H1 (cell line): ENCODE results near the gene RMND1. TPM values are rescaled to one million over a fixed set of nuclear protein-coding genes. Genes with fewer than 3 reads are reported as not detected.

ENCODE experiments used
- CTCF ChIA-PET: fragments of 300-600 bp; sonication (Branson Sonifier 250); formaldehyde crosslinking; loops from one replicate; lab custom pipeline; 2021; ENCODE audit not compliant: partially characterized antibody; lab: Charles Lee
- POLR2A ChIA-PET: fragments of 300-600 bp; sonication (Branson Sonifier 250); formaldehyde crosslinking; loops from one replicate; lab custom pipeline; 2021; ENCODE audit warnings: inconsistent platforms; ENCODE audit not compliant: partially characterized antibody; lab: Charles Lee
- DNase-seq, 2 experiments: peaks; one replicate each; pipeline versions ENCODE4 v3.0.0 to v3.0.0-alpha.2; 2010 to 2022; ENCODE audit warnings: low spot score in 2 of 2, low read depth in 1 of 2, mixed read lengths in 1 of 2
- FAIRE-seq: peaks from 2 replicates; lab custom pipeline; 2011; peaks lifted over from hg19 to GRCh38; lab: Jason Lieb, UNC
- H2AFZ ChIP-seq: 2 replicates; pipeline ENCODE4 v1.8.1; 2012; ENCODE audit warnings: low read length, inconsistent platforms
- H2AK5ac ChIP-seq: 2 replicates; pipeline ENCODE4 v1.6.1; 2013; ENCODE audit warnings: low read depth, low read length
- H2BK120ac ChIP-seq: replicated peaks from 2 replicates; pipeline ENCODE3; 2013; ENCODE audit warnings: low read depth, low read length, inconsistent platforms
- H2BK12ac ChIP-seq: 2 replicates; pipeline ENCODE4 v1.6.1; 2013; ENCODE audit warnings: low read depth, low read length
- H2BK15ac ChIP-seq: 2 replicates; pipeline ENCODE4 v1.6.1; 2013; ENCODE audit warnings: low read length
- H2BK20ac ChIP-seq: 2 replicates; pipeline ENCODE4 v1.6.1; 2013; ENCODE audit warnings: low read length
- H2BK5ac ChIP-seq: 2 replicates; pipeline ENCODE4 v1.6.1; 2013; ENCODE audit warnings: low read depth, low read length
- H3K14ac ChIP-seq: 2 replicates; pipeline ENCODE4 v1.6.1; 2013; ENCODE audit warnings: inconsistent platforms; ENCODE audit not compliant: insufficient read length
- H3K18ac ChIP-seq: 2 replicates; pipeline ENCODE4 v1.6.1; 2013; ENCODE audit warnings: low read length; ENCODE audit errors: extremely low read depth
- H3K23ac ChIP-seq: 2 replicates; pipeline ENCODE4 v1.6.1; 2013; ENCODE audit warnings: inconsistent platforms; ENCODE audit not compliant: insufficient read length
- H3K23me2 ChIP-seq: 2 replicates; pipeline ENCODE4 v1.6.1; 2013; ENCODE audit warnings: low read depth, low read length
- H3K27ac ChIP-seq: 2 replicates; pipeline ENCODE4 v1.6.1; 2011; ENCODE audit warnings: low read depth, low read length, inconsistent platforms
- H3K27me3 ChIP-seq, 4 experiments: replicated peaks in 1 of 4; 1 replicate in 1 of 4; 2 replicates in 3 of 4; pipeline versions ENCODE4 v1.6.1 to v1.8.1; 2011 to 2013; ENCODE audit warnings: low read length in 3 of 4, mild to moderate bottlenecking in 3 of 4, inconsistent platforms in 2 of 4, mixed read lengths in 2 of 4, moderate library complexity in 1 of 4; ENCODE audit not compliant: control insufficient read depth in 3 of 4, insufficient read depth in 3 of 4; ENCODE audit errors: extremely low read depth in 1 of 4
- H3K36me3 ChIP-seq, 4 experiments: 2 replicates each; pipeline versions ENCODE4 v1.6.1 to v1.8.1; 2011 to 2013; ENCODE audit warnings: mild to moderate bottlenecking in 4 of 4, low read length in 3 of 4, moderate library complexity in 2 of 4, control low read depth in 1 of 4, inconsistent platforms in 1 of 4; ENCODE audit not compliant: insufficient read depth in 4 of 4, control insufficient read depth in 2 of 4
- H3K4ac ChIP-seq: replicated peaks from 2 replicates; pipeline ENCODE3; 2013; ENCODE audit warnings: low read length, low read depth, mixed read lengths, inconsistent platforms; ENCODE audit not compliant: insufficient read length
- H3K4me1 ChIP-seq, 4 experiments: replicated peaks in 1 of 4; 1 replicate in 1 of 4; 2 replicates in 3 of 4; pipeline versions ENCODE4 v1.6.1 to v1.8.1; 2011 to 2013; ENCODE audit warnings: low read length in 3 of 4, inconsistent platforms in 2 of 4, mixed read lengths in 1 of 4; ENCODE audit not compliant: insufficient read depth in 4 of 4, control insufficient read depth in 3 of 4
- H3K4me2 ChIP-seq, 2 experiments: 2 replicates each; pipeline versions ENCODE4 v1.6.1 to v1.8.1; 2011 to 2013; ENCODE audit warnings: low read depth in 2 of 2, low read length in 2 of 2, control low read depth in 1 of 2, inconsistent platforms in 1 of 2, mild to moderate bottlenecking in 1 of 2; ENCODE audit not compliant: insufficient read depth in 1 of 2
- H3K4me3 ChIP-seq, 4 experiments: fragments of 200-600, 300-600 bp in 1 of 4; sonication (generic), shearing (Covaris generic), sonication (Bioruptor Twin) in 1 of 4; 2 replicates each; pipeline versions ENCODE4 v1.5.1 to v1.8.1; 2011 to 2016; ENCODE audit warnings: low read length in 4 of 4, low read depth in 3 of 4, control low read depth in 2 of 4, inconsistent platforms in 2 of 4, mild to moderate bottlenecking in 2 of 4, mixed read lengths in 1 of 4, moderate library complexity in 1 of 4; ENCODE audit not compliant: insufficient read depth in 2 of 4; ENCODE audit errors: extremely low read depth in 1 of 4
- H3K56ac ChIP-seq: replicated peaks from 2 replicates; pipeline ENCODE3; 2013; ENCODE audit warnings: low read depth, mild to moderate bottlenecking, mixed read lengths, low read length, inconsistent platforms; ENCODE audit not compliant: insufficient read length
- H3K79me1 ChIP-seq: 2 replicates; pipeline ENCODE4 v1.6.1; 2013; ENCODE audit warnings: low read depth, low read length, control low read depth
- H3K79me2 ChIP-seq, 2 experiments: 2 replicates each; pipeline versions ENCODE4 v1.6.1 to v1.8.1; 2012 to 2013; ENCODE audit warnings: low read length in 2 of 2, mild to moderate bottlenecking in 2 of 2, inconsistent platforms in 1 of 2; ENCODE audit not compliant: insufficient read depth in 2 of 2, control insufficient read depth in 1 of 2
- H3K9ac ChIP-seq, 4 experiments: replicated peaks in 1 of 4; 1 replicate in 1 of 4; 2 replicates in 3 of 4; pipeline versions ENCODE4 v1.6.1 to v1.8.1; 2011 to 2013; ENCODE audit warnings: low read depth in 3 of 4, low read length in 3 of 4, control low read depth in 2 of 4, mild to moderate bottlenecking in 2 of 4, moderate library complexity in 2 of 4, inconsistent platforms in 1 of 4; ENCODE audit errors: extremely low read depth in 1 of 4
- H3K9me3 ChIP-seq, 2 experiments: 2 replicates each; pipeline versions ENCODE4 v1.6.1 to v1.8.1; 2012 to 2013; ENCODE audit warnings: mild to moderate bottlenecking in 2 of 2, moderate library complexity in 2 of 2, control low read depth in 1 of 2, inconsistent platforms in 1 of 2, low read depth in 1 of 2, low read length in 1 of 2, mixed read lengths in 1 of 2; ENCODE audit not compliant: insufficient read depth in 2 of 2
- H4K20me1 ChIP-seq, 2 experiments: replicated peaks in 1 of 2; 2 replicates each; pipeline versions ENCODE3 to v1.8.1; 2011 to 2013; ENCODE audit warnings: inconsistent platforms in 2 of 2, low read length in 2 of 2, mild to moderate bottlenecking in 1 of 2; ENCODE audit not compliant: insufficient read depth in 2 of 2, control insufficient read depth in 1 of 2
- H4K5ac ChIP-seq: 2 replicates; pipeline ENCODE4 v1.6.1; 2013; ENCODE audit warnings: low read length, low read depth, mixed read lengths, inconsistent platforms; ENCODE audit not compliant: insufficient read length
- H4K8ac ChIP-seq: 2 replicates; pipeline ENCODE4 v1.8.0; 2013; ENCODE audit warnings: mild to moderate bottlenecking, moderate library complexity, low read length, inconsistent platforms; ENCODE audit not compliant: insufficient read depth; ENCODE audit errors: extremely low read depth
- H4K91ac ChIP-seq: replicated peaks from 2 replicates; pipeline ENCODE3; 2013; ENCODE audit warnings: low read length, mixed read lengths, inconsistent platforms; ENCODE audit not compliant: insufficient read length
- EZH2 ChIP-seq: fragments of 200-600 bp; sonication (generic); IDR thresholded peaks from 2 replicates; pipeline ENCODE4 v1.7.1; 2012; ENCODE audit warnings: low read depth, mild to moderate bottlenecking, moderate library complexity, low read length, inconsistent platforms; ENCODE audit not compliant: severe bottlenecking
- GTF2F1 ChIP-seq: IDR thresholded peaks from 2 replicates; pipeline ENCODE4 v1.6.1; 2012; ENCODE audit warnings: low read depth, low read length, improper control_type of control experiment, borderline replicate concordance
- KDM5A ChIP-seq: fragments of 200-600 bp; IDR thresholded peaks from 2 replicates; pipeline ENCODE4 v1.7.1; 2012; ENCODE audit warnings: mild to moderate bottlenecking, low read length, inconsistent platforms, mixed read lengths
- RFX5 ChIP-seq: IDR thresholded peaks from 2 replicates; pipeline ENCODE4 v1.6.1; 2011; ENCODE audit warnings: low read depth, low read length, improper control_type of control experiment, borderline replicate concordance
- SIRT6 ChIP-seq: IDR thresholded peaks from one replicate; pipeline ENCODE4 v1.7.1; 2012; ENCODE audit warnings: low read length, inconsistent platforms
- WGBS, 2 experiments: shearing (Covaris generic) in 1 of 2; methylation state at CpG; one replicate each; pipeline versions ENCODE4 v1.1.6 to v1.1.7; 2013 to 2015; ENCODE audit warnings: low lambda C conversion rate in 2 of 2, mixed read lengths in 2 of 2, inconsistent platforms in 1 of 2, low coverage in 1 of 2, missing lambda C conversion rate in 1 of 2; ENCODE audit not compliant: insufficient replicate concordance in 2 of 2, insufficient coverage in 1 of 2, insufficient read length in 1 of 2; ENCODE audit errors: extremely low coverage in 1 of 2, missing lambda C conversion rate in 1 of 2; 5-methylcytosine and 5-hydroxymethylcytosine counted together
- polyA plus RNA-seq, 7 experiments: library from polyadenylated mRNA; depleted of rRNA in 3 of 7; stranded (reverse) in 5 of 7; unstranded in 2 of 7; fragments of >200 nt in 5 of 7; fragments of 200-250 nt in 2 of 7; gene quantifications; 1 replicate in 5 of 7; 2 replicates in 1 of 7; 4 replicates in 1 of 7; pipeline versions ENCODE4 v1.2.1 to v1.2.3, GENCODE V29; 2011 to 2013; ENCODE audit warnings: missing spikeins in 2 of 7, mixed read lengths in 2 of 7
- total RNA-seq: library from RNA; stranded (reverse); fragmentation: NEBNext Ultra II Directional; extraction: Animal tissue kit (Norgen Biotek cat#: 25700); gene quantifications from 2 replicates; pipeline ENCODE4 v1.2.1, GENCODE V29; 2021

The RMND1 gene
- total and polyA plus RNA-seq, 2 of the 8 experiments (the other 6 are each of a cell fraction or from before 2014, with no cell fraction given), result 7.3 to 21.9 TPM

DNA sequence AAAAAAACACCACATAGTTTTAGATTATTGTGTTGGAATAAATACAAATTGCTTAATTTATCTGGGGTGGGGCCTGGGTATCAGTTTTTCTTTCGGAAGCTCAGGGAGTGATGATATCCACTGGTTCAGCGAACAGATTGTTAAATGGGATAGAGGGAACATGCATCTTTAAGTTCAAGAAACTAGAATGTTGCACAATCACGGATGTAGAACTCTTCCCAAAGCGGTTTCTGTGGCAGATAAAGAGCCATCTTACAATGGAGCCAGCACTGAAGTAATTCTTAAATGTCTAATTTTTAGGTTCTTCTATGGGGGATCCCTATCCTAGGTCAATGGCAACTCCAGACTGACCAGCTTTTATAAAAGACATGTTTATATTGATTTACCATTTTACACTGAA, 9.7 kb upstream of the RMND1 start:
- TF ChIP-seq RFX5 (no peak), KDM5A (no peak), SIRT6 (no peak), GTF2F1 (no peak), EZH2 (no peak)
- Histone ChIP-seq H4K91ac (no peak overlapping the region), H4K8ac (no peak overlapping the region), H3K4me2 (no peak overlapping the region), H2BK12ac (no peak overlapping the region), H3K36me3 (peaks cover 6 to 67% (median 28%) of the 10 kb centered on the region in 4 experiments), H2BK15ac (no peak overlapping the region), H4K5ac (no peak overlapping the region), H3K9ac (no peak overlapping the region), H3K23ac (no peak overlapping the region), H2BK5ac (no peak overlapping the region), H3K23me2 (no peaks in the 10 kb centered on the region), H3K4me3 (no peak overlapping the region), H3K14ac (no peak overlapping the region), H3K18ac (no peak overlapping the region), H3K9me3 (no peaks in the 10 kb centered on the region), H2AFZ (no peak overlapping the region), H4K20me1 (no peaks in the 10 kb centered on the region), H3K27me3 (no peaks in the 10 kb centered on the region), H3K79me2 (peaks cover 0 to 14% of the 10 kb centered on the region in 2 experiments; a peak in 2 of 4 replicates), H3K56ac (no peak overlapping the region), H3K4me1 (no peaks in the 10 kb centered on the region), H2BK120ac (no peak overlapping the region), H2AK5ac (no peak overlapping the region), H3K4ac (no peak overlapping the region), H2BK20ac (no peak overlapping the region), H3K79me1 (no peaks in the 10 kb centered on the region; the same call in 1 of the 2 replicates), H3K27ac (no peak overlapping the region)
- no peak for DNase-seq
- FAIRE-seq, result no peak
- ChIA-PET POLR2A (interaction anchor here (2.5 kb wide), 1 partner anchor 9 kb away, joined by 5 read pairs; the partner anchor contains the start of gene RMND1), CTCF (no interaction called here)
- WGBS, 2 experiments, result 83% methylated on average over 4 of the region's 4 CpGs; no CpG with 5 or more reads in 1 of the 2 experiments
